COLO829 (cell line): ENCODE data around the gene RXRG.
A peak's percentile ranks its signal among the peaks of the same experiment; 100 is the strongest.

Experiments used
- DNase-seq: peaks from one replicate; pipeline ENCODE4 v3.0.0; 2012; ENCODE audit warnings: low spot score

RXRG gene

DNA sequence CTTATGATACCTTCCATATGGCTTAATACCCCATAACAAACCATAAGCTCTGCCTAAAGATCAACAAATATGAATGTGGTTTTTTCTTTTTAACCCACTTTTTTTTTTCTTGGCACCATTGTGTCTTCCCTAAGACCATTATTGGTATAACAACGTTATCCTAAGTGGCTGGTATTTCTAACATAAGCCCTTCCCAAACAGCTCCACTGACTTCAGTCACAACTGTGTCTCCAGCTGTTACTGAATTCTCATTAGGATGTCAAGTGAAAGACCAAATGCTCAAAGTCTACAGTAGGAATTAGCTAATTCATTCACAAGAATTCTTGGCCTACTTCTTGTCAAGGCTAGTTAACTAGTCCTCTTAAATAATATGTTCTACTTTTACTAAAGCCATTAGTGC, 4.2 kb upstream of the RXRG start:
- no peak for DNase-seq

DNA sequence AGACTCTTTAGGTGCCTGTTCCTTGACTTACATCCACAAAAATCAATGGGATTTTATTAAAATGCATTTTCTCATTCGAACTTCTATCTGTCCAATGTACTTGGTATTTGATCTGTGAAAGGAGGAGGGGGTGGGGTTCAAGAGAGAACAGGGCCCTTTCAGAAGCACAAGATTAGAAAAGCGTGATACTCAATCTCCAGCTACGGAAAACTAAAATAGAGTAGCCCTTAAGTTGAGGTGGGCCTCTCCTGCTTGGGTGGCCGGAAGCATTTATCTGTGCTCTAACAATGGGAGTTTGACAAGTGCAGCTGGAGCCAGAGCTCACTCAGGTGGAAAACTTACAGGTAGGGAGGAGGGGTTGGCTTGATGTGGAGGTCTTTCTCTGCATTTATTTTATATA, 462 bp upstream of the RXRG start:
- DNase-seq: no peak

DNA sequence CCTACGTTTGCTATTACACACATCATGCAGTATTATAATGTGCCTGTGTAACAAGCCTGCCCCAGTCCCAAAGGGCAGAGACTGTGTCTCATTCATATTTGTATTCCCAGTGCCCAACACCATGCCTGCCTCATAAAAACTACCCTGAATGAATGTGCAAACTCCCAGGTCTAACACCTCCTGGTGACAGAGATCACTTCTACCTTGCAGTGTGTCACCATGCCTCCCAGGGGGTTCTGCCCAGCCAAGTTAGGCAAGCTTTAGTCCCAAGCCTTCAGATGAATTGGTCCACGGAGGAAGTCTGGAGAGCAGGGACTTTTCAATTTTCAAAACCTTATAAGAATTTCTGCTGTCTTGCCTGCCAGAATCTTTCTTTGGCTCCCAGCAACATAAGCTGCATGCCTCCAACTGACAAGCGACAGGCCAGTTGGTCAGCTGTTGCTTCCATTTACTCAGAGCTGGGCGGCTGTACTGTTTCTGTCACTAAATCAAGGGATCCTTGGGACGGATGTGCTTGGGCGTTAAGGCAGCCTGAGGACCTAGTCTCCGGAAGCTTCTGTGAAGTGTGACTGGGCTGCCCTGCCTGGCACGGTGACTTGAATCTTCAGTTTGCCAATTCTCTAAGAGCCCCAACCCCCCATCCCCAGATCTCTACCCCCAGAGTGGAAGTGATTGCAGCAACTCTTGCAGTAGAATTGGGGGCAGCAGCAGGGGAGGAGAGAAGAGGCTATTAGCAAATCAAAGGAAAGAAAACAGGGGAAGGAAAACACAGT, 1.2 kb downstream of the RXRG start:
- peak; percentile 43 for DNase-seq

DNA sequence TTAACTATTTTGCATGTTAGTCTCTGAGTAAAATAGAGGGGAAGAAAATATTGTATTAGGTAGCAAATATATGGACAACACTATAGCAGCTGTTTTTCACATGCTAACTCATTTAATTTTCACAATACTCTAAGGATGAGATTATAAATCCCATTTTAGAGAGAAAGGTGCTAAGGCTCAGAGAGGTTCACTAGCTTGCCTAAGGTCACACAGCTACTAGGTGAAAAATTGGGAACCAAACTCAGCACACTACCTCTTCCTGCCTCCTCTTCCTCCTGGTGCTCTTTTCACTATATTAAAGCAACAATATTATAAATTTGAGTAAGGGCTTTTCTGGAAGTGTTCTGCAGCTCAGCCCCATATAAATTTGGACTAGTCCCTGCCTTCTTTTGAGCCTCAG, 2.3 kb downstream of the RXRG start:
- no peak for DNase-seq

DNA sequence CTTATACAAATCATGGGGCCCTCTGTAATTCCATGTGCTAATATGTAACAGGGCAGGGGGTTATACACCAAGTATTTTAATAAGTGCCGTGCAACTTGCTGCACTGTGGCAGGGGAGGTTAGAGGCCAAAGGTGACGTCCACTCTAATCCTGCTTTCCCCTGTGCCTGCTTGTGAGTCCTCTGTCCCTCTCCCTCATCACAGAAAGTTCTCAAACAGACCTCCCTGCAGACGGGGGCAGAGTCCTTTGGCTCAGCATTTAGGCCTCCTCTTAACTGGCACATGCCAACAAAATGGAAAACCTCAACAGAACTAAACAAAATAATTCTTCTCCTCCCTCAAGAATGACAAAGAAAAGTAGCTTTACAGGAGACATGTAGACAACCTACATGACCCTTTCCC, 2.9 kb downstream of the RXRG start:
- DNase-seq: no peak

DNA sequence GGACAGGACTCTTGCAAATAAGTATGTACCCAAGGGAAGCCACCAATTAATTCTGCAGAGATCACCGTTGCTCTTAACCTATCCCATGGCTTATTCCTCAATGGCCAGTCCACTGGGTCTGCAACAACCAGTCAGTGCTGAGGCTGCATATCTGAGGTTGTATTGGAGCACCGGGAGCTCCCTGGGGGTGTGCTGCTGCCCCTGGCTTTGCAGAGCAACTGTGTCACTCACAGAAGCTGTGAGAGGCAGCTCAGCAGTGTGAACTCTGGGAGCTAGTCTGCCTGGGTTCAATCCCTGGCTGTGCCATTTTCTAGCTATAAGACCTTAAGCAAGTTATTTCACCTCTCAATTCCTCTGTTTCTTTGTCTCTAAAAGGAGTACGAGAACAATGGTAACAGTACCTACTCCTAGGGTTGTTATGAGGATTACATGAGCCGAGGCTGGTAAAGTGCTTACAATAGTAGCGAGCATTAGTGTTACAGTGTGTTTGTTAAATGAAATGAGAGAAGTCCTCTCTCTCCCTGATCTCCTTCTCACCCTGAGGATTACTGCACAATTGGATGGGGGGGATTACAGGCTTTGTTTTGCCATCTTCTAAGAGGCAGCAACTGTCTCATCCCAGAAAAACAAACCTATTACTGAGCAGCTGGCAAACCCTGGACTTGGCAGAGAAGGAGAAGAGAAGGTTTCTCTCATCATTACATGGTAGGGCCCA, 3.6 kb downstream of the RXRG start:
- DNase-seq: no peak

DNA sequence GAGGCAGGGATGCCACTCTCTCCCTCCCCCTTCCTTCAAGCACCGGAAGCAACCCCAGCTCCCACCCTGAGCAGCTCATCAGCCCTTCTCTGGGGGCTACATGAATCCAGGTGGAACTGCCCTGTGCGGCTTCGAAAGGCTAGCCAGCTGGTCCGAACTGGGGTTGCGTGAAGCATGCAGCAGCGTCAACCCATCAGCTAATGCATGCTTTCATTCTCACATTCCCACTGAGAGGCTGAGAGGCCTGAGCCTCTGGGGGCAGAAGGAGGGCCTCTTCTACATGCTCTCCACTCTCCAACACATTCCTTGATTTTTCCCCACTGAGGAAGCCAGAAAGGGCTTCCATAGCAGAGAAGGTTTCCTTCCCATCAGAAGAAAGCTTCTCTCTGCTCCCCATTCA, 5.6 kb downstream of the RXRG start:
- DNase-seq: no peak

DNA sequence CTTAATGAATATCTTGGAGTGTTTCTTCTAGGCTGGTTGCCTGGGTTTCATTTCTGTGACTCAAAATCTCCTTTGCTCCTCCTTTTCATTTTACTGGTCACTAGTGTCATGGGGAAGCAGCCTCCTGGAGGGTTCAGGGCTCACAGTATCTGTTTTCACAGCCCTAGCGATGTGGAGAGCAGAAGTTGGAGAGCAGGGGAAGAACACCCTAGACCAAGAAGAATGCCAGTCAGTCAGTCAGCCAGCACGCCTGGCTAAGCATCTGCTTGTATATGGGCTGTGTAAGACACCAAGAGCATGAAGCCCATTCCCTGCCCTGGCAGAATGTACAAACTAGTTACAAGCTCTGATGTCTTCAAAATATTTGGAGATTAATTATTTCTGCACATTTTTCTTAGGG, 7.9 kb downstream of the RXRG start:
- DNase-seq: no peak

DNA sequence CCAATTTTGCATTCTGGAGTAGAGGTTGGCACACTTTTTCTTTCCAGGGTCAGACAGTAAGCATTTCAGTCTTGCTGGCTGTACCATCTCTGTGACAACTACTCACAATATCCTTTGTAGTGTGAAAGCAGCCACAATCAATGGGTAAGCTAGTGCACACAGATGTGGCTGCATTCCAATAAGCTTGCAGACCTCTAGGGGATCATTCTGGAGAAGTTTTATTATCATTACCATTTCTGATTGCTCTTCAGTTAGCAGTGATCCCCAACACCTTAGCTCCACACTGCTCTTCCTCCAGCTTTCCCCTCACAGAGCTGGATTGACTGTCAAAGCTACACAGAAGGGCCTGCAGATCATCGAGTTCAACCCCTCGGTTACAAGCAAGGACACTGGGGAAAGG, 9.1 kb downstream of the RXRG start:
- DNase-seq: no peak

DNA sequence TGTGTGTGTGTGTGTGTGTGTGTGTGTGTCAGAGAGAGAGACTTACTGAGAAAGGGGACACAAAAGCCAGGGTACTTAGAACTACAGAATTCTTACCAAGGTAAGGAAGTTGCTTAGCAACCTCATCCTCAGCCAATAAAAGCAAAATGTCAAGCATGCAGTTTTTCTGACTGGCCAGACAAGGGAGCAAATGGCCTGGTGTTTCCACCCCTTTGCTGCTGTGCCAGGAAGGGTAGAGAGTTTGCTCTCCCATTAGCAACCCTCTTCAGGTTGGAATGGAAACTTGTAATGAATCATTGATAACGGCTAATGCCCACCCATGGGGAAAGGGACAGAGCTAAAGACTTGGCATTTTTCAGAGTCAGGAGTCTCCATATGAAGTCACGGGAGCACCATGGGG, 10.6 kb downstream of the RXRG start:
- no peak for DNase-seq

DNA sequence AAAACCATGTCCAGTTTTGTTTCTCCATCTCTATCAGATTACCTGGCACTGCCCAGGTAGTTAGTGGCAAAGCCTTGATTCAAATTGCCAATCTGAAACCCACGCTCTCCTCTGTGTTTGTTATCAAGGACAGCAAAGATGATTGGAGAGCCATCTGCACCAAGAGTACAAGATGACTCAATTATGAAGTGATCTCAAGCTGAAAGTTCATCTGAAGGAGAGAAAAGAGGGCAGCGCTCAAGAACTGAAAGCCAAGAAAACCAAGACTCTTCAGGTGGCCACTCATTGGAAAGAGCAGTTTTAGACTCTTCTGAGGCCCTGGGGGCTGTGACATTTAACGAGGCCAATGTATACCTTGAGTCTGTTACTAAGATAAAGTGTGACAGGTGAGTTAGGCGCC, 13.8 kb downstream of the RXRG start:
- DNase-seq: no peak

DNA sequence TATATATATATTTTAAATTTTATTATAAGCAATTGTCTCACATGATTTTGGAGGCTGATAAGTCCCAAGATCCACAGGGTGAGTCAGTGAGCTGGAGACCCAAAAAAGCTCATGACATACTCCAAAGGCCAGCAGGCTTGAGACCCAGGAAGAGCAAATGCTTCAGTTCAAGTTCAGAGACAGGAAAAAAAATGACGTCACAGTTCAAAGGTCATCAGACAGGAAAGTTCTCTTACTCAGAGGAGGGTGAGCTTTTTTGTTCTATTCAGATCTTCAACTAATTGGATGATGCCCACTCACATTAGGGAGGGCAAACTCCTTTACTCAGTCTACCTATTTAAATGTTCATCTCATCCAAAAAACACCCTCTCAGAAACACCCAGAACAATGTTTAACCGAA, 18.2 kb downstream of the RXRG start:
- DNase-seq: no peak

DNA sequence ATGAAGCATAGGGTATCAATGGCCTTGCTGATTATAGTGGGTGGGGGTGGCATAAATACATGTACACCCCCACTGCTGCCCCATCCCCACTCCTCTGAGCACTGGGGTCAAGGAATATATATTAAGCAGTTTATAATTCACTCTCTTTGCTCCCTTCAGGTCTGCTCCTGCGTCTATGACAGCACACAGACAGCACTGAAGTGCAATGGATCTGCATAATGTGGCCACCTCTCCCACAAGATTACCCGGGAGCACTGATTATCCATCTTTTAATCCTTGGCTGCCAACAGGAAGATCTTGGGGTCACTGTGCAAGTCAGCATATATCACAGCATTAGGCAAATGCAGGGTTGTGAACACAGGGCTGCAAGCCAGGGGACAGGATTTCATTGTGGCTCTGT, 19.3 kb downstream of the RXRG start:
- no peak for DNase-seq

DNA sequence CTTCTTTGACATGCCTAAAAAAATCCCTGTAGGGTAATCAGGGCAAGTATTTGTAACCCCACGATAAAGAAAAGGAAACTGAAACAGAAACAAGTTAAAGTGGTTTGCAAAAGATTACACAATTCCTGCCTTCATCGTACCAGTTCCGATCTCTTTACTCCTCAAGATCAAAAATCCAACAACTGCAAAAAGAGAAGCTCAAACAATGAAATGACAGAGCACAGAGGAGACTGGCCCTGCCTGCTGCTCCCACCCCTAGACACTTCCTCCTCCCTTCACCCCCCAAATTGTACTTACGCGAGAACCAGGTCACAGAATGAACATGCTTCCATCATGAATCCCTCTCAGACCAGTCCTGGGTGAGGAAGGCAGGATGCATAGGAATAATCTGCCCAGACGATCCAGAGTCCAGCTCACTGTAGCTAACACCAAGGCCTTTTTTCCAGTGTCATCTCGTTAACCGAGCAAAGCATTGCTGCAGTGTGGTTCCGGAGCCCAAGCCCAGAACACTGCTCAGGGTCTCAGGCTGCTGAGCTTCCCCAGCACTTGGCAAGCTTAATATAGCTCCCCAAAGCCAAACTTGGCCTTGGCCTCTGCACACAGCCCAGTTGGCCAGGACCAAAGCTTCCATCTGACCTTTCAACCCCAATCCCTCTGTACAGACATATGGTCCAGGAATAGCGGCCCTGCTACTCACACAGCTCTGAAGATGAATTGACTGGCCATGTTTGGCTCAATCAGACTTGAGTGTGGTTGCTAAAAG, 20.3 kb downstream of the RXRG start:
- DNase-seq: no peak

DNA sequence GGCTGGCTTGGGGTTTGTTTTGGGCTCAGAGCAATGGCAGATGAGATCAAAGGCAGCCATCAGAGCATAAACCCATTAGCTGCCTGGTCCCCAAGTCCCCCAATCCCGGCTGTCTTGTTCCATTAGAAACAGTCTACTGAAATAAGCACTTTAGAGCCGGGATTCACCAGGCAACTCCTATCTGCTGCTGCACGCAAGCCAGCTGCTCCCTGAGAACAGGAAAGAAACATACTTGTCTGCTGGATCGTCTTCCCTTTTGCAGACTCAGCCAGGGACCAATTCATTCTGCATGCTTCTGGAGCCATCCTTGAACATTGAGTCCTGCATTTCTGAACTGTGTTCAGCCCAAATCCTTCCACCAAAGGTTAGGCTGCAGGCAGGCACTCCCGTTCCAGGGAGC, 21.8 kb downstream of the RXRG start:
- no peak for DNase-seq

DNA sequence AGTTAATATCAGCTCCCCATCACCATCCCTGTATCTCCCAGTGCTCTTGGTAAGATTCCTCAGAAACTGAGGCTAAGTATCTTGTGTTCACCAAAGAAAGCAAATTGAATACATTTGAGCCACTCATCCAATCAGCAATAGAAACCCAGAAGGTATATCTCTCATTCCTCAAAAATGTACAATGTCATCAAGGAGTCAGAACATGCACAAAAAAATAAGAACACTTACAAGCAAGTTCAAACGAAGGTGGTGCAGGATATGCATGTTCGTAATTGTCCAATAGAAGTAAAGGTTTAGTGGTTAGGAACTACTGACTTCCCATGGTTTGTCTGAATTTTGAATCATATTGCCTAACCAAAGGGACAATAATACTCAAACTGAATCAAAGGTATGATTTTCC, 24.3 kb downstream of the RXRG start:
- DNase-seq: no peak

DNA sequence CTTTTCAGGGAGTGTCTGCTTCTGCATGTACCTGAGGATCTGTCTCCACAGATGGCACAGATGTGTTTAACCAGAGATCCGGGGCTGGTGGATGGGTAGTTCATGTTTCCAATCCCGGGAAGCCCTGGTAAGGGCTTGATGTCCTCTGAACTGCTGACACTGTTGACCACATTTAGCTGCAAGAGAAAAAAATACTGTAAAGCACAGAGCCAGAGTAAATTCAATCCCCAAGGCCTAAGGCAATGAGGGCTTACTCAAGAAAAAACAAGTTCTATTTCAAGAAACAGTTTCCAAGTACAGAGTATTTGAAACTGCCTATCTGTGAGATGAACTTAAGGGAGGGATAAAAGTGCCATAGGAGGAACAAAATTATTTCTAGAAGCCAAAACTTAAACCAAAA, 25.1 kb downstream of the RXRG start:
- no peak for DNase-seq

DNA sequence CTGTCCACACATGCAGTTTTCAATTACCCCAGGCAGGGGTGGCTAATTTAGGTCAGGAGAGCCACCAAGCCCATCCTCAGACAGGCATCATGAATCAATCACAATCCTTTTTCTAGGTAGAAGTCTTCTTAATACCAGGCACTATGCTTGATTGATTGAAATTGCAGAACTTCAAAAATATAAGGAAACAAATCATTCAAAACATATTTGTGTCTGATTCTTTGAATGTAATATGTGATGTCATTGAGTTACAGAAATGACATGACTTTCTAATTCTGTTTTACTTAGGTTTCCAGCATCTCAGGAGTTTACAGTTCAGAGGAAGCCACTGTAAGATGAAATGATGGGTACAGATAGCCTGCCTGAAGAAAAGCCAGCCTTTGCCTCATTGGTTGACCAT, 26.7 kb downstream of the RXRG start:
- DNase-seq: no peak

DNA sequence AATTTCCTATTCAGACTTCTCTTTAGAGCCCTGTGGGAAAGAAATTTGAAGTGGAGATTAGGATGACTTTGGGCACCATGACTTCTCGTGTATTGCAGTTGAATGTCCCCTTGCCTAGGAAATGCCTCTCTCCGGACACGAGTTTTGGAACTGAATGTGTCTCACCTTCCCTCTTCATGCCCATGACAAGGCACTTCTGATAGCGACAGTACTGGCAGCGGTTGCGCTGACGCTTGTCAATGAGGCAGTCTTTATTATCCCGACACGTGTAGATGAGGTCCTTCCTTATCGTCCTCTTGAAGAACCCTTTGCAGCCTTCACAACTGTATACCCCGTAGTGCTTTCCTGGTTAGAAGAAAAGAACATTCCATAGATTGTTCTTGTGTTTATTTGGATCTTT, 28.1 kb downstream of the RXRG start:
- DNase-seq: no peak

DNA sequence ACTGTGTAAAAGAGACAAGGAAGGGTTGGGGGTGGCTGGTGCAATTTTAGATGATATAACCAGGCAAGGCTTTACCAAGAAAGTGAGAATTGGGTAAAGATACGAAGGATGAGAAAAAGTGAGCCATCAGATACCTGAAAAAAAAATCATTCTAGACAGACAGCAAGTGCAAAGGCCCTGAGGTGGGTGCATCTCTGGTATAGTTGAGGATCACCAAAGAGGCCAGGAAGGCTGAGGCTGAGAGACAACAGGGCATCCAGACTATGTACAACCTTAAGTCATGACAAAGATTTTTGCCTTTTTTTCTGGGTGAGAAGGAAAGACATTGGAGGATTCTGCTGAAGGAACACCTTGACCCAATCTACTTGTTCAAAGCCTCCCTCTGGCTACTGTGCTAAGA, 29.9 kb downstream of the RXRG start:
- DNase-seq: no peak

DNA sequence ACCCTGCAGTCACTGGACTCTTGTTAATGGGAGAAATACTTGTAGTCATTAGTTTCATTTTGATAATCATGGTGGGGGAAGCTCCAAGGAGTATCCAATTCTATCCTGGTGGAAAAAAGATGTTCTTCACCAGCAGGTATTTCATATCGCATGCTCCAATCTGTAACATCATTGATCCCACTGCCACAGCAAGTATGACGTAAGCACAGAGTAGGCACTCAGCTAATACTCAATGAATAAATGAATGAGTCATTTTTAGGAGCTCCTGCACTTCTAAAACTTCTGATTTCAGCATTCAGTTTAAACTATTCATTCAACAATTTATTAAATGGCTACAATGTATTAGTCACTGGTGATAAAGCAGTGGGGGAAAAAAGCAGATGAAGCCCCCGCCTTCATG, 30.3 kb downstream of the RXRG start:
- no peak for DNase-seq

DNA sequence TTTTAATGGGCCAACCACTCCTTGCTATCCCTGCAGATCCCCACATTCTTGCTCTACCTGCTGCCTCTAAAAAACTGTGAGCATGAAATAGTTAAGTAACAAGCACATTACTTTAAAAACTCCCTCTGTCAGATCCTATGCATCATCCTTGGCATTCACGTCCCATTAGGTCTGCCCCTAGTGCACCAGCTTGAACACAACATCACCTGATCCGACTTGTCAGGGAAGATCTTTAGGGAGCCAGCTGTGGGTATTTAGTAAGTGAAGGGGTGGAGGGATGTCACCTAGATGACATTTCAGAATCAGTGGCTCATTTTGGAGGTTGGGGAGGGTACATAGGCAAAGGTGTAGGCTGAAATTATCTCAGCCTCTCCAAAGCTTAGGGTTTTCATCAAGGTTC, 33.5 kb downstream of the RXRG start:
- no peak for DNase-seq

DNA sequence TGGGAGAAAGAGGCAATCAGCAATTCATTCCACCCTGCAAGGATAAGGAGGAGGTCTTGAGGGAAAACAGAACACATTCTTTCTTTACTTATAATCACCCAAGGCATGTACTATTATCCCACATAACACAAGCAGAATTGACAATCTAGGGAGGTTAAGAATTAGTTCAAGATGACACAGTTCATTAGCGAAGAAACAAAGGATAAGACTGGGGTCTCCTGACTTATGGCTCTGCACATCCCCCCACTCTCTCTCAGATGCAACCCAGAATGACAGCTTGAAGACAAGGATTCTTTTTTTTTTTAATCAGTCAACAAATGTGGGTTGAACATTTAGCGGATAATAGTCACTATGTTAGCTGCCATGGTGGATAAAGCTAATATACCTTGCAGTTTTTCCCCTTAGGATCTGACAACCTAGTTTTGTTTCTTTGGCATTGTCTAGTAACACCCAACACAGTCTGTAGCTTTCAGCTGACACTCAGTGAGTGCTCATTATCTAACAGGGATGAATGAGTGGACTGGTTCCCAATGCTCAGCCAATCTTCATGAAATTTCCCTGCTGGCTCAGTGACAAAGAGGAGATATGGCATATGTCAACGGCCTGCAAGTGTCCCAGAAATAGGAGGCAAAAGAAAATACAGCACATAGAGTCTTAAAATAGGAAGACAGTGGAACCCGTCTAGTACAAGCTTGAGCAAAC, 35.1 kb downstream of the RXRG start:
- no peak for DNase-seq
